K562 (cell line): ENCODE data around the gene ADIPOQ.
"Not testable (repeated sequence)": the region's sequence is repeated elsewhere in the genome, so short reads cannot be mapped to it uniquely, and the experiment has no call there.

Experiments
- BACH1 ChIP-seq: fragments of 200-800 bp; sonication (Bioruptor generic); IDR thresholded peaks from 2 replicates; pipeline ENCODE4 v1.6.1; 2016; ENCODE audit warnings: missing genetic modification characterization, missing compliant biosample characterization
- POLR2A ChIP-seq: fragments of 450-650 bp; conservative IDR thresholded peaks from 2 replicates; pipeline ENCODE4 v1.6.1; 2016
- SMARCC2 ChIP-seq: fragments of 450-650 bp; IDR thresholded peaks from 2 replicates; pipeline ENCODE4 v1.6.1; 2017; ENCODE audit warnings: antibody characterized with exemption, moderate library complexity, mild to moderate bottlenecking, low read depth
- TF ChIP-seq, protein P1 (sequence below), 3 experiments: IDR thresholded peaks in 2 of 3; conservative IDR thresholded peaks in 1 of 3; 2 replicates each; pipeline ENCODE4 v1.5.1; 2011 to 2012; ENCODE audit warnings: low read length in 3 of 3, mild to moderate bottlenecking in 3 of 3, control low read depth in 2 of 3, improper control_type of control experiment in 1 of 3, inconsistent platforms in 1 of 3, low read depth in 1 of 3, mixed read lengths in 1 of 3, moderate library complexity in 1 of 3; ENCODE audit not compliant: insufficient read depth in 2 of 3
- TF ChIP-seq, protein P2 (sequence below): fragments of 250-450 bp; sonication (Bioruptor Pico); IDR thresholded peaks from 2 replicates; pipeline ENCODE4 v1.8.0; 2022; ENCODE audit warnings: inconsistent platforms
- TF ChIP-seq, protein P3 (sequence below): sonication (generic); formaldehyde crosslinking; IDR thresholded peaks from 2 replicates; pipeline ENCODE4 v1.8.0; 2022; ENCODE audit warnings: mild to moderate bottlenecking, missing genetic modification reagents, borderline replicate concordance
- TF ChIP-seq, protein P4 (sequence below): sonication (generic); formaldehyde crosslinking; IDR thresholded peaks from 2 replicates; pipeline ENCODE4 v1.8.1; 2023; ENCODE audit warnings: missing genetic modification reagents, mild to moderate bottlenecking, borderline replicate concordance

DNA sequence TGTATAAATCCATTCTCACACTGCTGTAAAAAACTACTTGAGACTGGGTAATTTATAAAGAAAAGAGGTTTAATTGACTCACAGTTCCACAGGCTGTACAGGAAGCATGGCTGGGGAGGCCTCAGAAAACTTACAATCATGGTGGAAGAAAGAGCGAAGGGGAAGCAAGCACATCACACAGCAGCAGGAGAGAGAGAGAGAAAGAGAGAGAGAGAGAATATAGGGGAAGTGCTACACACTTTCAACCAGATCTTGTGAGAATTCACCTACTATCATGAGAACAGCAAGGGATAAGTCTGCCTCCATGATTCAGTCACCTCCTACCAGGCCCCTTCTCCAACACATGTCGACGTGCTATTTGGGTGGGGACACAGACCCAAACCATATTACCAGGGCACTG lies 9.3 kb downstream of the ADIPOQ start:
- TF ChIP-seq, protein P1, sequence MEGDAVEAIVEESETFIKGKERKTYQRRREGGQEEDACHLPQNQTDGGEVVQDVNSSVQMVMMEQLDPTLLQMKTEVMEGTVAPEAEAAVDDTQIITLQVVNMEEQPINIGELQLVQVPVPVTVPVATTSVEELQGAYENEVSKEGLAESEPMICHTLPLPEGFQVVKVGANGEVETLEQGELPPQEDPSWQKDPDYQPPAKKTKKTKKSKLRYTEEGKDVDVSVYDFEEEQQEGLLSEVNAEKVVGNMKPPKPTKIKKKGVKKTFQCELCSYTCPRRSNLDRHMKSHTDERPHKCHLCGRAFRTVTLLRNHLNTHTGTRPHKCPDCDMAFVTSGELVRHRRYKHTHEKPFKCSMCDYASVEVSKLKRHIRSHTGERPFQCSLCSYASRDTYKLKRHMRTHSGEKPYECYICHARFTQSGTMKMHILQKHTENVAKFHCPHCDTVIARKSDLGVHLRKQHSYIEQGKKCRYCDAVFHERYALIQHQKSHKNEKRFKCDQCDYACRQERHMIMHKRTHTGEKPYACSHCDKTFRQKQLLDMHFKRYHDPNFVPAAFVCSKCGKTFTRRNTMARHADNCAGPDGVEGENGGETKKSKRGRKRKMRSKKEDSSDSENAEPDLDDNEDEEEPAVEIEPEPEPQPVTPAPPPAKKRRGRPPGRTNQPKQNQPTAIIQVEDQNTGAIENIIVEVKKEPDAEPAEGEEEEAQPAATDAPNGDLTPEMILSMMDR (IDR thresholded peaks at IDR 0.05 in 2 of 3, conservative IDR thresholded peaks at IDR 0.05 in 1 of 3; ENCODE audit: insufficient read depth in 2 of 3, low read depth in 1 of 3, low read length in 3 of 3): not testable (repeated sequence)
- TF ChIP-seq, protein P2, sequence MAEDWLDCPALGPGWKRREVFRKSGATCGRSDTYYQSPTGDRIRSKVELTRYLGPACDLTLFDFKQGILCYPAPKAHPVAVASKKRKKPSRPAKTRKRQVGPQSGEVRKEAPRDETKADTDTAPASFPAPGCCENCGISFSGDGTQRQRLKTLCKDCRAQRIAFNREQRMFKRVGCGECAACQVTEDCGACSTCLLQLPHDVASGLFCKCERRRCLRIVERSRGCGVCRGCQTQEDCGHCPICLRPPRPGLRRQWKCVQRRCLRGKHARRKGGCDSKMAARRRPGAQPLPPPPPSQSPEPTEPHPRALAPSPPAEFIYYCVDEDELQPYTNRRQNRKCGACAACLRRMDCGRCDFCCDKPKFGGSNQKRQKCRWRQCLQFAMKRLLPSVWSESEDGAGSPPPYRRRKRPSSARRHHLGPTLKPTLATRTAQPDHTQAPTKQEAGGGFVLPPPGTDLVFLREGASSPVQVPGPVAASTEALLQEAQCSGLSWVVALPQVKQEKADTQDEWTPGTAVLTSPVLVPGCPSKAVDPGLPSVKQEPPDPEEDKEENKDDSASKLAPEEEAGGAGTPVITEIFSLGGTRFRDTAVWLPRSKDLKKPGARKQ: not testable (repeated sequence)
- not testable (repeated sequence) for TF ChIP-seq SMARCC2, BACH1, POLR2A
- TF ChIP-seq, protein P3, sequence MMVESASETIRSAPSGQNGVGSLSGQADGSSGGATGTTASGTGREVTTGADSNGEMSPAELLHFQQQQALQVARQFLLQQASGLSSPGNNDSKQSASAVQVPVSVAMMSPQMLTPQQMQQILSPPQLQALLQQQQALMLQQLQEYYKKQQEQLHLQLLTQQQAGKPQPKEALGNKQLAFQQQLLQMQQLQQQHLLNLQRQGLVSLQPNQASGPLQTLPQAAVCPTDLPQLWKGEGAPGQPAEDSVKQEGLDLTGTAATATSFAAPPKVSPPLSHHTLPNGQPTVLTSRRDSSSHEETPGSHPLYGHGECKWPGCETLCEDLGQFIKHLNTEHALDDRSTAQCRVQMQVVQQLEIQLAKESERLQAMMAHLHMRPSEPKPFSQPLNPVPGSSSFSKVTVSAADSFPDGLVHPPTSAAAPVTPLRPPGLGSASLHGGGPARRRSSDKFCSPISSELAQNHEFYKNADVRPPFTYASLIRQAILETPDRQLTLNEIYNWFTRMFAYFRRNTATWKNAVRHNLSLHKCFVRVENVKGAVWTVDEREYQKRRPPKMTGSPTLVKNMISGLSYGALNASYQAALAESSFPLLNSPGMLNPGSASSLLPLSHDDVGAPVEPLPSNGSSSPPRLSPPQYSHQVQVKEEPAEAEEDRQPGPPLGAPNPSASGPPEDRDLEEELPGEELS: not testable (repeated sequence)
- TF ChIP-seq, protein P4, sequence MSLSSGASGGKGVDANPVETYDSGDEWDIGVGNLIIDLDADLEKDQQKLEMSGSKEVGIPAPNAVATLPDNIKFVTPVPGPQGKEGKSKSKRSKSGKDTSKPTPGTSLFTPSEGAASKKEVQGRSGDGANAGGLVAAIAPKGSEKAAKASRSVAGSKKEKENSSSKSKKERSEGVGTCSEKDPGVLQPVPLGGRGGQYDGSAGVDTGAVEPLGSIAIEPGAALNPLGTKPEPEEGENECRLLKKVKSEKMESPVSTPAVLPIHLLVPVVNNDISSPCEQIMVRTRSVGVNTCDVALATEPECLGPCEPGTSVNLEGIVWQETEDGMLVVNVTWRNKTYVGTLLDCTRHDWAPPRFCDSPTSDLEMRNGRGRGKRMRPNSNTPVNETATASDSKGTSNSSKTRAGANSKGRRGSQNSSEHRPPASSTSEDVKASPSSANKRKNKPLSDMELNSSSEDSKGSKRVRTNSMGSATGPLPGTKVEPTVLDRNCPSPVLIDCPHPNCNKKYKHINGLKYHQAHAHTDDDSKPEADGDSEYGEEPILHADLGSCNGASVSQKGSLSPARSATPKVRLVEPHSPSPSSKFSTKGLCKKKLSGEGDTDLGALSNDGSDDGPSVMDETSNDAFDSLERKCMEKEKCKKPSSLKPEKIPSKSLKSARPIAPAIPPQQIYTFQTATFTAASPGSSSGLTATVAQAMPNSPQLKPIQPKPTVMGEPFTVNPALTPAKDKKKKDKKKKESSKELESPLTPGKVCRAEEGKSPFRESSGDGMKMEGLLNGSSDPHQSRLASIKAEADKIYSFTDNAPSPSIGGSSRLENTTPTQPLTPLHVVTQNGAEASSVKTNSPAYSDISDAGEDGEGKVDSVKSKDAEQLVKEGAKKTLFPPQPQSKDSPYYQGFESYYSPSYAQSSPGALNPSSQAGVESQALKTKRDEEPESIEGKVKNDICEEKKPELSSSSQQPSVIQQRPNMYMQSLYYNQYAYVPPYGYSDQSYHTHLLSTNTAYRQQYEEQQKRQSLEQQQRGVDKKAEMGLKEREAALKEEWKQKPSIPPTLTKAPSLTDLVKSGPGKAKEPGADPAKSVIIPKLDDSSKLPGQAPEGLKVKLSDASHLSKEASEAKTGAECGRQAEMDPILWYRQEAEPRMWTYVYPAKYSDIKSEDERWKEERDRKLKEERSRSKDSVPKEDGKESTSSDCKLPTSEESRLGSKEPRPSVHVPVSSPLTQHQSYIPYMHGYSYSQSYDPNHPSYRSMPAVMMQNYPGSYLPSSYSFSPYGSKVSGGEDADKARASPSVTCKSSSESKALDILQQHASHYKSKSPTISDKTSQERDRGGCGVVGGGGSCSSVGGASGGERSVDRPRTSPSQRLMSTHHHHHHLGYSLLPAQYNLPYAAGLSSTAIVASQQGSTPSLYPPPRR (CRISPR knock-in tag): not testable (repeated sequence)
